Head of caudate nucleus (tissue), 42 donors: ENCODE results near the gene NHP2.

Experiments
- DNase-seq, 42 donors: peaks; one replicate each; pipeline versions ENCODE4 v3.0.0 to v3.0.0-alpha.2; 2020 to 2021; ENCODE audit warnings: mixed read lengths in 7 of 42
- intact Hi-C: fragments of 100-400 bp; cut with DNase I; formaldehyde crosslinking; loops from one replicate; pipeline ENCODE4 v1.15.0; 2022

The NHP2 gene

DNA sequence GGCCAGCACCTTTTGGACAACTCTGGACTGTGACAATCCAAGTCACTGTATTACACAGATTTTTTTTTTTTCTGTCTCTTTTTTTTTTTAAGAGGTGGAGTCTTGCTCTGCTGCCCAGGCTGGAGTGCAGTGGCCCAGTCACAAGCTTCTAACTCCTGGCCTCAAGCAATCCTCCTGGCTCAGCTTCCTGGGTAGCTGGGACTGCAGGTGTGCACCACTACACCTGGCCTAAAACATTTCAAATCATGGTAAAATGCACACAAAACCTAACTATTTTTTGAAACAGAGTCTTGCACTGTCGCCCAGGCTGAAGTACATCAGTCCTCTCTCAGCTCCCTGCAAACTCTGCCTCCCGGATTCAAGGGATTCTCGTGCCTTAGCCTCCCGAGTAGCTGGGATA, 47.6 kb downstream of the NHP2 start:
- intact Hi-C loops = no loop called here
- DNase-seq = no peak

DNA sequence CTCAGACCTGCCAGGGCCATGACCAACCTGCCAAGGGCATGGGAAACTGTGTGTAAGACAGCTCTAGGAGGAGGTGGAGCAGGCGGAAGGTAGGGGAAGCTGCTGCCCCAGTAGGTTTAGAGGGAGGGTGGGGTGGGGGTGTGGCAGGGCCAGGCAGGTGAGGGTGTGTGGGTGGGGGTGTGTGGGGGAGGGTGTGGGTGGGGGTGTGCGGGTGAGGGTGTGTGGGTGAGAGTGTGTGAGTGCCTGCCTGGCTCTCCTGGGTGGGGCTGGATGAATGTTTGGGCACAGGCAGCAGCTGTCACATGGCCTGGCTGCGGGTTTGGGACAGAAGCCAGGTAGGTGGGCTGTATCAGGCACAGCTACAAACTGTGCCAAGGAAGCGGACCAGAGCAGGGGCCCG, 49.2 kb downstream of the NHP2 start:
- no peak for DNase-seq
- intact Hi-C loops = no loop called here

- no peak for DNase-seq
- intact Hi-C loops = no loop called here
Measured at GRCh38 chr5:178103612-178104011, 50.1 kb downstream of the NHP2 start.
